GM23338 (cell line): ENCODE measurements around the gene FMN2. TPM values are rescaled to one million over a fixed set of nuclear protein-coding genes. Genes with fewer than 3 reads are reported as not detected.
A peak's percentile ranks its signal among the peaks of the same experiment; 100 is the strongest.

Experiments used
- ATAC-seq: fragments of 200-7000 bp; cut with Tn5 transposase; 3 replicates; pipeline ENCODE4 v1.9.1; 2020
- DNase-seq: peaks from one replicate; pipeline ENCODE4 v3.0.0-alpha.2; 2015; ENCODE audit warnings: low spot score
- H2AFZ ChIP-seq: fragments of 200-600 bp; sonication (generic); 2 replicates; pipeline ENCODE4 v1.8.0; 2016; ENCODE audit warnings: antibody characterized with exemption, mild to moderate bottlenecking, moderate library complexity
- H3F3A ChIP-seq: fragments of 200-600 bp; sonication (generic); replicated peaks from 2 replicates; pipeline ENCODE4 v1.8.0; 2017; ENCODE audit warnings: antibody characterized with exemption, mixed run types, low read depth
- H3K27ac ChIP-seq: fragments of 200-600 bp; sonication (generic); 2 replicates; pipeline ENCODE4 v1.6.1; 2016; ENCODE audit warnings: low read depth
- H3K27me3 ChIP-seq: fragments of 200-600 bp; sonication (generic); 2 replicates; pipeline ENCODE4 v1.8.0; 2016; ENCODE audit warnings: mild to moderate bottlenecking, mixed run types, moderate library complexity; ENCODE audit not compliant: insufficient read depth
- H3K36me3 ChIP-seq: fragments of 200-600 bp; sonication (generic); 2 replicates; pipeline ENCODE4 v1.8.0; 2016; ENCODE audit warnings: mild to moderate bottlenecking; ENCODE audit not compliant: insufficient read depth
- H3K4me1 ChIP-seq: fragments of 200-600 bp; sonication (generic); 2 replicates; pipeline ENCODE4 v1.8.0; 2016; ENCODE audit warnings: mild to moderate bottlenecking, moderate library complexity; ENCODE audit not compliant: insufficient read depth
- H3K4me2 ChIP-seq: fragments of 200-600 bp; sonication (generic); 2 replicates; pipeline ENCODE4 v1.7.1; 2017; ENCODE audit warnings: mixed run types
- H3K4me3 ChIP-seq: fragments of 200-600 bp; sonication (generic); 2 replicates; pipeline ENCODE4 v1.6.1; 2016; ENCODE audit warnings: mixed run types
- H3K79me2 ChIP-seq: fragments of 200-600 bp; sonication (generic); replicated peaks from 2 replicates; pipeline ENCODE4 v1.8.0; 2017; ENCODE audit warnings: mild to moderate bottlenecking; ENCODE audit not compliant: insufficient read depth
- H3K9me2 ChIP-seq: fragments of 200-600 bp; sonication (generic); 2 replicates; pipeline ENCODE4 v1.8.0; 2017; ENCODE audit not compliant: insufficient read depth
- H4K20me1 ChIP-seq: fragments of 200-600 bp; sonication (generic); replicated peaks from 2 replicates; pipeline ENCODE4 v1.8.0; 2017; ENCODE audit warnings: mild to moderate bottlenecking; ENCODE audit not compliant: insufficient read depth
- H3K27ac Mint-ChIP-seq: 2 replicates; pipeline ENCODE4 v1.8.0; 2020; ENCODE audit warnings: inconsistent platforms, mild to moderate bottlenecking, moderate library complexity, mixed read lengths
- H3K27me3 Mint-ChIP-seq: 3 replicates; pipeline ENCODE4 v1.8.0; 2022; ENCODE audit warnings: low read depth, mild to moderate bottlenecking, moderate library complexity, mixed read lengths, inconsistent platforms; ENCODE audit not compliant: insufficient read depth, poor library complexity
- H3K36me3 Mint-ChIP-seq: 3 replicates; pipeline ENCODE4 v1.8.0; 2021; ENCODE audit warnings: low read depth, mild to moderate bottlenecking, inconsistent platforms, moderate library complexity, mixed read lengths
- H3K4me1 Mint-ChIP-seq: 3 replicates; pipeline ENCODE4 v1.8.0; 2020; ENCODE audit warnings: mild to moderate bottlenecking, inconsistent platforms, mixed read lengths
- H3K4me3 Mint-ChIP-seq: 3 replicates; pipeline ENCODE4 v1.8.0; 2021; ENCODE audit warnings: moderate library complexity, mild to moderate bottlenecking, inconsistent platforms, mixed read lengths
- H3K9me3 Mint-ChIP-seq: 3 replicates; pipeline ENCODE4 v1.8.0; 2020; ENCODE audit warnings: moderate library complexity, mild to moderate bottlenecking, inconsistent platforms, mixed read lengths
- CREB1 ChIP-seq: fragments of 250-450 bp; sonication (Bioruptor Pico); IDR thresholded peaks from 2 replicates; pipeline ENCODE4 v1.5.0; 2020; ENCODE audit warnings: low read depth, mild to moderate bottlenecking, moderate library complexity
- CTCF ChIP-seq, 2 experiments: fragments of 200-600 bp in 1 of 2; sonication (generic) in 1 of 2; conservative IDR thresholded peaks; 2 replicates each; pipeline versions ENCODE4 v1.5.1 to v1.6.1; 2016 to 2017; ENCODE audit warnings: antibody characterized with exemption in 2 of 2, low read depth in 2 of 2, mild to moderate bottlenecking in 2 of 2, moderate library complexity in 1 of 2
- ETS1 ChIP-seq: IDR thresholded peaks from 2 replicates; pipeline ENCODE4 v1.6.1; 2016; ENCODE audit warnings: antibody characterized with exemption
- EZH2 ChIP-seq: fragments of 200-600 bp; sonication (generic); IDR thresholded peaks from one replicate; pipeline ENCODE4 v1.8.0; 2017; ENCODE audit warnings: antibody characterized with exemption, mild to moderate bottlenecking, low read depth; ENCODE audit not compliant: unreplicated experiment
- EZH2phosphoT487 ChIP-seq: fragments of 200-600 bp; sonication (generic); IDR thresholded peaks from one replicate; pipeline ENCODE4 v1.8.1; 2018; ENCODE audit warnings: antibody characterized with exemption; ENCODE audit not compliant: unreplicated experiment
- JUNB ChIP-seq: IDR thresholded peaks from one replicate; pipeline ENCODE4 v1.6.1; 2016; ENCODE audit warnings: antibody characterized with exemption; ENCODE audit not compliant: unreplicated experiment
- NANOG ChIP-seq: IDR thresholded peaks from 2 replicates; pipeline ENCODE4 v1.6.1; 2016; ENCODE audit warnings: antibody characterized with exemption, borderline replicate concordance
- POLR2AphosphoS5 ChIP-seq: IDR thresholded peaks from 2 replicates; pipeline ENCODE4 v1.6.1; 2016; ENCODE audit warnings: antibody characterized with exemption, low read depth
- REST ChIP-seq: IDR thresholded peaks from one replicate; pipeline ENCODE4 v1.6.1; 2018; ENCODE audit warnings: antibody characterized with exemption; ENCODE audit not compliant: unreplicated experiment
- STAT1 ChIP-seq: IDR thresholded peaks from one replicate; pipeline ENCODE4 v1.6.1; 2016; ENCODE audit warnings: antibody characterized with exemption; ENCODE audit not compliant: unreplicated experiment
- ZNF114 ChIP-seq: fragments of 250-450 bp; sonication (Bioruptor Pico); IDR thresholded peaks from 2 replicates; pipeline ENCODE4 v1.5.0; 2020; ENCODE audit warnings: mild to moderate bottlenecking, moderate library complexity
- ZNF331 ChIP-seq: fragments of 250-450 bp; sonication (Bioruptor Pico); IDR thresholded peaks from 2 replicates; pipeline ENCODE4 v1.5.0; 2020; ENCODE audit warnings: low read depth, mild to moderate bottlenecking, moderate library complexity
- ZNF462 ChIP-seq: fragments of 250-450 bp; sonication (Bioruptor Pico); IDR thresholded peaks from 2 replicates; pipeline ENCODE4 v1.5.0; 2020; ENCODE audit warnings: mild to moderate bottlenecking, moderate library complexity
- polyA plus RNA-seq: library from polyadenylated mRNA; unstranded; fragments of >200 nt; fragmentation: Nextera tagmentation; extraction: Ambion mirVana; gene quantifications from 2 replicates; pipeline ENCODE4 v1.2.1, GENCODE V29; 2016
- total RNA-seq: library from RNA; depleted of rRNA; stranded (reverse); fragments of >200 nt; shearing (Covaris generic); gene quantifications from 2 replicates; pipeline ENCODE4 v1.2.3, GENCODE V29; 2014

Gene FMN2
- total and polyA plus RNA-seq, 2 experiments from 2014 or later, result 1.5 to 2.5 TPM

GRCh38 chr1:240044620-240045019 is 47.1 kb upstream of the FMN2 start:
- Mint-ChIP-seq H3K9me3 (no peaks in the 10 kb centered on the region), H3K27ac (0 out of 2 replicates have a peak overlapping the region, but pooled peaks have one; percentile 6), H3K27me3 (no peaks in the 10 kb centered on the region), H3K4me3 (no peak overlapping the region), H3K36me3 (no peaks in the 10 kb centered on the region), H3K4me1 (no peaks in the 10 kb centered on the region)
- no peaks in the 10 kb centered on the region for H3K4me1 ChIP-seq
- no peak overlapping the region for H3K27ac ChIP-seq
- H3K36me3 ChIP-seq, result no peaks in the 10 kb centered on the region
- no peaks in the 10 kb centered on the region for H3K79me2 ChIP-seq
- no peaks in the 10 kb centered on the region for H3K9me2 ChIP-seq
- no peaks in the 10 kb centered on the region for H4K20me1 ChIP-seq
- H2AFZ ChIP-seq, result no peak overlapping the region
- H3K27me3 ChIP-seq, result no peaks in the 10 kb centered on the region
- no peak for TF ChIP-seq NANOG
- TF ChIP-seq JUNB, result no peak
- no peak for TF ChIP-seq POLR2AphosphoS5
- TF ChIP-seq STAT1, result no peak
- no peak for TF ChIP-seq REST
- no peak for TF ChIP-seq ETS1
- TF ChIP-seq CTCF (conservative IDR thresholded peaks at IDR 0.05; ENCODE audit: low read depth in 2 of 2), result no peak
- no peak for TF ChIP-seq ZNF462
- no peak for TF ChIP-seq ZNF114 (CRISPR knock-in tag)
- no peak for TF ChIP-seq EZH2phosphoT487
- TF ChIP-seq EZH2, result no peak
- no peak for TF ChIP-seq CREB1 (CRISPR knock-in tag)
- no peak for TF ChIP-seq ZNF331
- H3K4me3 ChIP-seq, result no peak overlapping the region
- no peak for DNase-seq
- H3F3A ChIP-seq, result no peaks in the 10 kb centered on the region
- H3K4me2 ChIP-seq, result no peak overlapping the region
- ATAC-seq, result no peak
